ENCODE results near the gene COPS7B. TPM values are rescaled to one million over a fixed set of nuclear protein-coding genes. Genes with fewer than 3 reads are reported as not detected.
A peak's percentile ranks its signal among the peaks of the same experiment; 100 is the strongest.

COPS7B gene
- total and polyA plus RNA-seq, 10 donors, result 18.2 to 55.1 (median 32.9) TPM

DNA sequence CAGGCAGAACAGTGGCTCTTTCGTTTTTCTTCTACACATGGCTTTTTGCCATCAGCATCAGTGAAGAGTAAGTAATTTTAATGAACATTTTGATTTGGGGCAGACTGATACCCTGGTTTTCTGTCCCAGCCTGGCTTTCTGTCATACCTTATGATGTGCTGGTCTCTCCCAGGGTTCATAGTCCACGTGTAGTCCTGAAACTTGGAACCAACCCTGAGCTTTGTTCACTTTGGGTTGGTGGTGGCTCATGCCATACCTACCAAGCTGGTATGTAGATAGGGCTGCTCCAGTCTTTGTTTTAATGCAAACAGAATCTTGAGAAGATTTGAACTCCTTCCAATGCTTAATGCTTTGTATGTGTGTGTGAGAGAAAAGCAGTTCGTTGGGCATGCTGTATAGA, 4.9 kb downstream of the COPS7B start:
- H3K36me3 ChIP-seq, result peaks cover 8 to 78% (median 61%) of the 10 kb centered on the region in 6 donors
- H3K27ac ChIP-seq, result no peak overlapping the region
- no peak overlapping the region for H3K4me3 ChIP-seq
- DNase-seq, result no peak
- intact Hi-C loops (cut with DNase I; ENCODE audit: low total_unique reads), result no loop called here
- 82 to 91% (median 85%) methylated on average over 3 of the region's 3 CpGs for WGBS, 5 donors
- H3K4me1 ChIP-seq, result peaks cover 10 to 56% (median 27%) of the 10 kb centered on the region in 6 donors
- TF ChIP-seq POLR2A (IDR thresholded peaks at IDR 0.05), result no peak
- no peak for TF ChIP-seq POLR2AphosphoS5 (IDR thresholded peaks at IDR 0.05)
- TF ChIP-seq, protein P1, sequence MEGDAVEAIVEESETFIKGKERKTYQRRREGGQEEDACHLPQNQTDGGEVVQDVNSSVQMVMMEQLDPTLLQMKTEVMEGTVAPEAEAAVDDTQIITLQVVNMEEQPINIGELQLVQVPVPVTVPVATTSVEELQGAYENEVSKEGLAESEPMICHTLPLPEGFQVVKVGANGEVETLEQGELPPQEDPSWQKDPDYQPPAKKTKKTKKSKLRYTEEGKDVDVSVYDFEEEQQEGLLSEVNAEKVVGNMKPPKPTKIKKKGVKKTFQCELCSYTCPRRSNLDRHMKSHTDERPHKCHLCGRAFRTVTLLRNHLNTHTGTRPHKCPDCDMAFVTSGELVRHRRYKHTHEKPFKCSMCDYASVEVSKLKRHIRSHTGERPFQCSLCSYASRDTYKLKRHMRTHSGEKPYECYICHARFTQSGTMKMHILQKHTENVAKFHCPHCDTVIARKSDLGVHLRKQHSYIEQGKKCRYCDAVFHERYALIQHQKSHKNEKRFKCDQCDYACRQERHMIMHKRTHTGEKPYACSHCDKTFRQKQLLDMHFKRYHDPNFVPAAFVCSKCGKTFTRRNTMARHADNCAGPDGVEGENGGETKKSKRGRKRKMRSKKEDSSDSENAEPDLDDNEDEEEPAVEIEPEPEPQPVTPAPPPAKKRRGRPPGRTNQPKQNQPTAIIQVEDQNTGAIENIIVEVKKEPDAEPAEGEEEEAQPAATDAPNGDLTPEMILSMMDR (IDR thresholded peaks at IDR 0.05 in 8 of 11, conservative IDR thresholded peaks at IDR 0.05 in 3 of 11), result no peak
- no peaks in the 10 kb centered on the region for H3K27me3 ChIP-seq (replicated peaks in 1 of 7)
- H3K9me3 ChIP-seq, result no peaks in the 10 kb centered on the region

DNA sequence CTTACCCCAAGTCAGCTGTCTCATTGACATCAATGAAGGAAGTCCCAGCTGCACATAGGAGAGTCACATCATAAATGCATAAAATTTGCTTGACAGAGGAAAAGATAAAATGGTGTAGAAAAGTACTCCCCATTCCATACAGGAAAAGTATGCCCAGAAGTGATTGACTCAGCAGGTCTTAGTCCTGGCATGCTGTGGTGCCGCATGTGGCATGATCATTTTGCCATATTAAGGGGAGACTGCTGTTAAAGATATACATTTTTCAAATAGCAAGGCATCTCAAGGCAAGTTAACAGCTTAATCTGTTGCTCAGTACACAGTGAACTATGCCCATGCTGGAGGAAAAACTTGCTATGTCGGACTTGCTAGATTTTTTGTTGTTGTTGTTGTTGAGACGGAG, 8.1 kb downstream of the COPS7B start:
- intact Hi-C loops (cut with DNase I; ENCODE audit: low total_unique reads), result no loop called here
- Histone ChIP-seq H3K27me3 (replicated peaks in 1 of 7) (no peaks in the 10 kb centered on the region), H3K4me1 (peaks cover 0 to 23% (median 3%) of the 10 kb centered on the region in 6 donors), H3K9me3 (no peaks in the 10 kb centered on the region), H3K4me3 (no peak overlapping the region), H3K36me3 (peaks cover 8 to 98% (median 83%) of the 10 kb centered on the region in 6 donors), H3K27ac (no peak overlapping the region)
- no peak for DNase-seq
- no peak for TF ChIP-seq POLR2A (IDR thresholded peaks at IDR 0.05)
- TF ChIP-seq, protein P1 (IDR thresholded peaks at IDR 0.05 in 8 of 11, conservative IDR thresholded peaks at IDR 0.05 in 3 of 11), result no peak
- WGBS, 5 donors, result 89 to 96% (median 95%) methylated on average over 3 of the region's 3 CpGs

DNA sequence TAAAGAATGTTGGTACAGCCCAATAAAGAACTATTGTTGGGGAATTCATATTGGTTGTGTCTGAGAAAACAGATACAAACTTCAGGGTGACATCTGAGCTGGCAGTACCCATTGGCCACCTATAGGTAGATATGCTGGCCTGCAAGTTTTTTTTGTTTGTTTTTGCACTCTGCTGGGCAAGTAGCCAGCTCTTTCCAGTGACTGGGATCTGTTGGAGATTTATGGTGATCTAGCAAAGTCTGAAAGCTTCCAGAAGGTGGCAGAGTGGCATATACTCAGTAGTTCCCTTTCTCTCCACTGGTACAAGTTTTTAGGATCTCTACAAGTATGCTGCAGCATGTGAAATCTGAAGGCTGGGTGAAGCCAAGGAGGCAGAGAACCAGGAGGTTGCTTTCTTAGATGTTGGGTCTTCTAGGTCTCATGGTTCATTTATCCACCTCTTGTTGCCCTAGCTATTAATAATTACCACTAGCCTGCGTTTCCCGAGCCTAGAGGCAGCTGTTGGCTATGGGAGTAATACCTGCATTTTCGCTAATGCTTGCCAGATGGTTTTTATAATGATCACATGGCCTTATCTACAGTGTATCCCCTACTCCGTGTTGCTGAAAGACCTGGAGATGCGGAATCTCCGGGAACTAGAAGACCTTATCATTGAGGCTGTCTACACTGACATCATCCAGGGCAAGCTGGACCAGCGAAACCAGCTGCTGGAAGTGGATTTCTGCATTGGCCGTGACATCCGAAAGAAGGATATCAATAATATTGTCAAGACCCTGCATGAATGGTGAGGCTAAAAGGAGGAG, 9.5 kb downstream of the COPS7B start:
- no peak overlapping the region for H3K4me3 ChIP-seq
- DNase-seq, result no peak
- H3K36me3 ChIP-seq, result peaks cover 8 to 100% (median 81%) of the 10 kb centered on the region in 6 donors
- H3K4me1 ChIP-seq, result peaks cover 0 to 20% (median under 1%) of the 10 kb centered on the region in 6 donors
- intact Hi-C loops (cut with DNase I; ENCODE audit: low total_unique reads), result no loop called here
- H3K27ac ChIP-seq, result no peak overlapping the region
- no peaks in the 10 kb centered on the region for H3K27me3 ChIP-seq (replicated peaks in 1 of 7)
- H3K9me3 ChIP-seq, result no peaks in the 10 kb centered on the region
- 93 to 97% (median 96%) methylated on average over 9 of the region's 9 CpGs for WGBS, 5 donors
- TF ChIP-seq POLR2AphosphoS5 (IDR thresholded peaks at IDR 0.05), result no peak
- no peak for TF ChIP-seq POLR2A (IDR thresholded peaks at IDR 0.05)
- TF ChIP-seq, protein P1 (IDR thresholded peaks at IDR 0.05 in 8 of 11, conservative IDR thresholded peaks at IDR 0.05 in 3 of 11), result no peak

DNA sequence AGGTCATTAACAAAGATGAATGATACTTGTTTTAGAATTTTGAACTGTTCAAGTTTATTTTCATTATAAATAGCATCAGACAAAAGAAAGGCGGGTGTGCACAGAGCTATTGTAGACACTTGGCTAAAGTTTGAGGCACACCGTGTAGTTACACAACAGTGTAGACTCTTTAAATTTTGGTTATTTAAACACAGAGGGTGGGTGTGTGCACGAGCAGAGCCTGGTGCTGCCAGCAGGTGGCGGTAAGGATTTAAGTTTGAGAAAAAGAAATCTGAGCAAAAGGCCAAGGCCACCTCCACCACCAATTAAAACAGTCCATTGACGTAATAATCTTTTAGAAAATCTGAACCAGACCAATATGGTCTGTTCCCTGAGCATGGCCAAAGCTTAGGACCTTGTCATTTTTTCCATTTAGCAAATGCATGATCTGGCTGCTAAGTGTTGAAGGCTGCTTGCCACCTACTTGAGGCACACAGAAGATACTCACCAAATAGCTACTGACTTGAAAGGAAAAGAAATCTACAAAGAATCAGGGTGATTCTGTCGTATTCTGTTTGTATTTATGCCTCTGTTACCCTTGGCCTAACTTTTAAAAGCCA, 14.3 kb downstream of the COPS7B start:
- no peak overlapping the region for H3K27ac ChIP-seq
- no peak for DNase-seq
- H3K27me3 ChIP-seq (replicated peaks in 1 of 7), result no peaks in the 10 kb centered on the region
- intact Hi-C loops (cut with DNase I; ENCODE audit: low total_unique reads), result no loop called here
- TF ChIP-seq POLR2A (IDR thresholded peaks at IDR 0.05) (no peak), POLR2AphosphoS5 (IDR thresholded peaks at IDR 0.05) (no peak)
- TF ChIP-seq, protein P1 (IDR thresholded peaks at IDR 0.05 in 8 of 11, conservative IDR thresholded peaks at IDR 0.05 in 3 of 11), result peak in 8 of 11 experiments; percentile 13 to 71 (median 58)
- 59 to 74% (median 66%) methylated on average over 6 of the region's 6 CpGs for WGBS, 5 donors
- H3K4me1 ChIP-seq, result peaks cover 0 to 4% (median 0%) of the 10 kb centered on the region in 6 donors
- H3K9me3 ChIP-seq, result no peaks in the 10 kb centered on the region
- H3K36me3 ChIP-seq, result peaks cover 3 to 100% (median 83%) of the 10 kb centered on the region in 6 donors
- H3K4me3 ChIP-seq, result no peak overlapping the region

Data from spleen (tissue), 11 donors.